ENCODE results near the gene TCF3. TPM values are rescaled to one million over a fixed set of nuclear protein-coding genes. Genes with fewer than 3 reads are reported as not detected.

The TCF3 gene
- 102 and 115 TPM in 2 replicates for total RNA-seq

GRCh38 chr19:1652471-1653299 is at the start of gene TCF3:
Gene TCF3 (minus strand): TSS chr19:1652615. CDS start chr19:1650248, 2,367 bp downstream.

GRCh38 chr19:1605236-1606137 is 46.9 kb downstream of the TCF3 start, which contains the start of gene UQCR11:
Gene UQCR11 (minus strand): TSS chr19:1605462. CDS start chr19:1605409, 53 bp downstream.

GRCh38 chr19:1592755-1593500 is 59.5 kb downstream of the TCF3 start, which contains the start of gene MBD3:
Gene MBD3 (minus strand): TSS chr19:1592865. CDS start chr19:1592631, 234 bp downstream.

GRCh38 chr19:1568320-1569019 is 83.9 kb downstream of the TCF3 start, which contains the start of gene MEX3D:
Gene MEX3D (minus strand): TSS chr19:1568325. CDS start chr19:1568058, 267 bp downstream.

Other genes with a start within 250 kb of the TCF3 start
- gene DAZAP1, start 245.0 kb downstream of the TCF3 start, total RNA-seq, result 34.8 and 39.7 TPM in 2 replicates
- gene RPS15, start 214.2 kb downstream of the TCF3 start, total RNA-seq, result 2,046 and 3,043 TPM in 2 replicates
- 0.12 and 0.26 TPM in 2 replicates for gene APC2, start 202.5 kb downstream of the TCF3 start, total RNA-seq
- 33.8 and 60.8 TPM in 2 replicates for gene C19orf25, start 173.4 kb downstream of the TCF3 start, total RNA-seq
- gene PCSK4, start 162.3 kb downstream of the TCF3 start, total RNA-seq, result 0.12 and 1.0 TPM in 2 replicates
- 6.1 and 12.4 TPM in 2 replicates for gene REEP6, start 161.4 kb downstream of the TCF3 start, total RNA-seq
- 8.8 and 14.8 TPM in 2 replicates for gene ADAMTSL5, start 139.6 kb downstream of the TCF3 start, total RNA-seq
- not detected in 2 replicates for gene PLK5, start 128.5 kb downstream of the TCF3 start, total RNA-seq
- 40.6 and 46.9 TPM in 2 replicates for gene MEX3D, start 84.3 kb downstream of the TCF3 start, total RNA-seq
- 106 and 111 TPM in 2 replicates for gene MBD3, start 59.8 kb downstream of the TCF3 start, total RNA-seq
- gene UQCR11, start 47.2 kb downstream of the TCF3 start, total RNA-seq, result 75.7 and 111 TPM in 2 replicates
- gene ONECUT3, start 100.9 kb upstream of the TCF3 start, total RNA-seq, result not detected in 2 replicates
- gene ATP8B3, start 159.7 kb upstream of the TCF3 start, total RNA-seq, result 1.2 and 1.4 TPM in 2 replicates
- gene REXO1, start 195.9 kb upstream of the TCF3 start, total RNA-seq, result 5.5 and 8.8 TPM in 2 replicates
- gene KLF16, start 211.0 kb upstream of the TCF3 start, total RNA-seq, result 7.6 and 22.5 TPM in 2 replicates
- gene ABHD17A, start 232.9 kb upstream of the TCF3 start, total RNA-seq, result 122 and 178 TPM in 2 replicates

Data from pericardium fibroblast (primary cell).